Muscle of leg (tissue), 11 donors: ENCODE data around the gene BIN1. TPM values are rescaled to one million over a fixed set of nuclear protein-coding genes. Genes with fewer than 3 reads are reported as not detected.
A peak's percentile ranks its signal among the peaks of the same experiment; 100 is the strongest.
"Not testable (repeated sequence)": the region's sequence is repeated elsewhere in the genome, so short reads cannot be mapped to it uniquely, and the experiment has no call there.

ENCODE experiments used
- DNase-seq: peaks from one replicate; pipeline ENCODE4 v3.0.0; 2013
- H3K27ac ChIP-seq: one replicate; pipeline ENCODE4 v1.5.1; 2013; ENCODE audit warnings: mild to moderate bottlenecking, low read length, control low read depth
- H3K27me3 ChIP-seq: one replicate; pipeline ENCODE4 v1.6.1; 2013; ENCODE audit warnings: low read length; ENCODE audit not compliant: control insufficient read depth, insufficient read depth
- H3K36me3 ChIP-seq: one replicate; pipeline ENCODE4 v1.6.1; 2013; ENCODE audit warnings: low read length; ENCODE audit not compliant: control insufficient read depth, insufficient read depth
- H3K4me1 ChIP-seq: one replicate; pipeline ENCODE4 v1.6.1; 2013; ENCODE audit warnings: low read length; ENCODE audit not compliant: control insufficient read depth, insufficient read depth
- H3K4me3 ChIP-seq: one replicate; pipeline ENCODE4 v1.5.1; 2013; ENCODE audit warnings: low read length, control low read depth
- H3K9me3 ChIP-seq: replicated peaks from 2 replicates; pipeline ENCODE4 v1.6.1; 2013; ENCODE audit warnings: low read depth, low read length; ENCODE audit not compliant: control insufficient read depth
- WGBS: methylation state at CpG from one replicate; pipeline ENCODE4 v1.1.5; 2013; ENCODE audit warnings: missing lambda C conversion rate; ENCODE audit not compliant: insufficient coverage; 5-methylcytosine and 5-hydroxymethylcytosine counted together
- polyA plus RNA-seq, 8 donors: library from polyadenylated mRNA; unstranded; fragments of 120-200 nt; gene quantifications; one replicate each; pipeline versions ENCODE4 v1.2.1 to v1.2.3, GENCODE V29; 2013; ENCODE audit warnings: inconsistent platforms in 1 of 8, low replicate concordance in 1 of 8; ENCODE audit not compliant: insufficient read length in 8 of 8, insufficient read depth in 1 of 8
- total RNA-seq: library from RNA; stranded (reverse); fragments of 120-200 nt; gene quantifications from one replicate; pipeline ENCODE4 v1.2.4, GENCODE V29; 2013

Gene BIN1
- total and polyA plus RNA-seq, 9 donors, result 556 to 946 (median 831) TPM

DNA sequence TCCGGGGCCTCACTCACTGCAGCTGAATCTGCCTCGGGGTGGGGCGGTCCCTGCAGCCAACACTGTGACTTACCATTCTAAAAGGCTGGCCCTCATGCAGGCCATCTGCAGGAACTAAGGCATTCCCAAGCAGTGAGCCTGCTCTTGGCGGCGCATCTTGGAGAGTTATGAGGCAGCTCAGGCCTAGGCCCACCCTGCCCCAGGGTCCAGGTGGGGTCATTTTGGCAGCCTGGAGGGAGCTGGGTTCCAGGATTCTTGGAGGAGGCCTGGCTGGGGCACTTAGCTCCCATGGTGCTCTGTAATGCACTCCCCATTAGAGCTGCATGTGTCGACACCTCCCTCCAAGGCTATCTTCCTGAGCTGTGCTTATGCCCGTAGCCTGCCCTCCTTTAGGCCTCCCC, 14.8 kb upstream of the BIN1 start:
- peaks cover 20% of the 10 kb centered on the region for H3K4me1 ChIP-seq
- DNase-seq, result peak; percentile 99
- H3K36me3 ChIP-seq, result no peaks in the 10 kb centered on the region
- no peak overlapping the region for H3K4me3 ChIP-seq
- WGBS, result 42% methylated on average over 7 of the region's 7 CpGs
- H3K27me3 ChIP-seq, result no peaks in the 10 kb centered on the region
- peak overlapping the region; percentile 73 for H3K27ac ChIP-seq
- H3K9me3 ChIP-seq, result no peaks in the 10 kb centered on the region

DNA sequence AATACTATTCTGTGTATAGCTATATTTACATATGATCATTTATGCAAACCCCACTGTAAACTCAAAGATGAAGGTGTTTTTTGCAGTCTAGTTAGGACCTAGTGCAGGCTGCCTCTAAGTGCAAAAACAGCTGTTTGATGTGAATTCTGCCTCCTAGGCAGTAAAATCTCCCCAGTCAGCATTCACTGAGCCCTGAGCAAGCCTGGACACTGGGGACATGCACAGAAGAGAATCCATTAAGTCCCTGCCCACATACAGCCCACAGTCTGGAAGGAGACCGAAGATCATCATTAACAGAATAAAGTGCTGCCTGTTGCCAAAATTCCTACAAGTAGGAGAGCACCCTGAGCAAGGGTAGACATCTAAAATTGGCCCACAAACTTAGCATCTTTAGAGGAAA, 14.4 kb upstream of the BIN1 start:
- no peak for DNase-seq
- no peaks in the 10 kb centered on the region for H3K9me3 ChIP-seq
- no peaks in the 10 kb centered on the region for H3K27me3 ChIP-seq
- H3K36me3 ChIP-seq, result no peaks in the 10 kb centered on the region
- H3K4me3 ChIP-seq, result no peak overlapping the region
- WGBS, result 14% methylated on average over 1 of the region's 1 CpG
- H3K4me1 ChIP-seq, result peaks cover 20% of the 10 kb centered on the region
- H3K27ac ChIP-seq, result peak overlapping the region; percentile 73

DNA sequence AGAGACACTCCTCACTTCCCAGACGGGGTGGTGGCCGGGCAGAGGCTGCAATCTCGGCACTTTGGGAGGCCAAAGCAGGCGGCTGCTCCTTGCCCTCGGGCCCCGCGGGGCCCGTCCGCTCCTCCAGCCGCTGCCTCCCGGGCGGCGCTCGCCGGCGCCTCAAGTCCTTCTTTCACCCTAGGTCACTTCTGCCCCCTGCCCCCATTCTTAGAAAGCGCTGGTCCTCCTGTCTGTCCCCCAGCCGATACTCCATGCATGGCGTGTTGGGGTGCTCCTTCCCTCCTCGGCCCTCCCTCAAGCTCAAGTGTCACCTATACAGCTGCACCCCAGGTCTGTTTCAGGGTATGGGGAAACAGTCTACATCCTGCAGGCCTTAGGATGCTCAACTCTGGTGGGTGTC, 13.5 kb upstream of the BIN1 start:
- not testable (repeated sequence) for H3K9me3 ChIP-seq, DNase-seq, H3K4me3 ChIP-seq, H3K36me3 ChIP-seq, H3K27me3 ChIP-seq
- WGBS, result 90% methylated on average over 8 of the region's 20 CpGs
- H3K27ac ChIP-seq, result peak overlapping the region; percentile 73
- H3K4me1 ChIP-seq, result peaks cover 20% of the 10 kb centered on the region

DNA sequence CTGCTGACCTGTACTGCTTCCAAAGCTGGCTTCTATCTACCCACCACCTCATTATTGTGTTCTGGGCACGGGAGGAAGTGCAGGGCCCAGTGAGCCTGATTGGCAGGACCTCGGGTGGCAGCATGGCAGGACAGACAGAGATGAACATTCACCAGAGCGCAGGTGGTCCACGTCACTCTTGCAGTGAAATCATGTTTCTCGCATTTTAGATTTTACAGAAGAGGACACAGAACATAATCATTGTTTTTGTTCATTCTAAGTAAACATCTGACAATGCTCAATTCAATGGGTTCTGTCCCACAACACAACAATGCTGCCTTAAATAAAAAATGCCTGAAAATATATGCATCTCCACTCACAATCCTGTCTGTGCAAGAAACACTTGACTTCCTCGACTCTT, 11.5 kb upstream of the BIN1 start:
- H3K27ac ChIP-seq, result no peak overlapping the region
- 93% methylated on average over 4 of the region's 6 CpGs for whole genome bisulfite sequencing
- no peaks in the 10 kb centered on the region for H3K36me3 ChIP-seq
- H3K4me1 ChIP-seq, result peaks cover 20% of the 10 kb centered on the region
- DNase-seq, result no peak
- no peak overlapping the region for H3K4me3 ChIP-seq
- no peaks in the 10 kb centered on the region for H3K9me3 ChIP-seq
- no peaks in the 10 kb centered on the region for H3K27me3 ChIP-seq

DNA sequence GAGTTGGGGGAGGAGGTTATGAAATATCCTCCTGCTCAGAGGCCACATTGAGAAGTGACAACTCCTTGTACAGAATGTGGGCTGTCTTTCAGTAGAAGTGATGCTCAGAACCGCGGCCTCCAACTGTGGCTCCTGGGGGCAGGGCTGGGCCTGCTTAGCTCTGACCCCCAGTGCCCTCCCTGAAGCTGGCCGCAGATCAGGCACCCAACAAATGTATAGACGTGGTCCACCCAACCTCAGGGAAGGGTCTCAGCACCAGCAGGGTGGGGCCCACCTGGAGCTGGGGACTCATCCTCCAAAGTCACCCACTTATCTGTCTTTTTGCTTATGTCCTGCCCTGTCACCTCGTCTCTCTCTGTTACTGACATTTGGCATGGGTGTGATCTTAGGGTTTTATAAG, 11.1 kb upstream of the BIN1 start:
- peaks cover 20% of the 10 kb centered on the region for H3K4me1 ChIP-seq
- H3K27me3 ChIP-seq, result no peaks in the 10 kb centered on the region
- DNase-seq, result no peak
- H3K27ac ChIP-seq, result no peak overlapping the region
- H3K36me3 ChIP-seq, result no peaks in the 10 kb centered on the region
- no peak overlapping the region for H3K4me3 ChIP-seq
- H3K9me3 ChIP-seq, result no peaks in the 10 kb centered on the region
- 92% methylated on average over 3 of the region's 5 CpGs for WGBS

DNA sequence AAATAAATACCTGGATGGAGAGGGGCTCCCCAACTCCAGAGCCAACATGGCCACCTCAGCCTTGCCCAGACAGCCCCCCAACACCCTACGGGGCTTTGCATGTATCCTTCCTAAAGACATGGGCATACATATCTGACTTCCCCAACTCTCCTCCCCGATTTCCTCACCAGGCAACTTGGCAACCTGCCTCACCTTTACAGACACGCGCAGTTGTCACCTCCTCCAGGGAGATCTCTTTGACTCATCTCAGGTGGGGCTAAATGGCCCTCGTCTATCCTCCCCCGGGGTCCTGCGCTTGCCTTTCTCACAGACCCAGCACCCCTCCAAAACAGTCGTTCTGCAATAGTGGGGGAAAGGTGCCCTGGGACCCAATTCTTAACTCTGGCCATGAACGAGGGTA, 10.6 kb upstream of the BIN1 start:
- H3K27ac ChIP-seq, result no peak overlapping the region
- no peaks in the 10 kb centered on the region for H3K27me3 ChIP-seq
- H3K9me3 ChIP-seq, result no peaks in the 10 kb centered on the region
- peaks cover 20% of the 10 kb centered on the region for H3K4me1 ChIP-seq
- 93% methylated on average over 4 of the region's 9 CpGs for WGBS
- DNase-seq, result no peak
- no peak overlapping the region for H3K4me3 ChIP-seq
- H3K36me3 ChIP-seq, result no peaks in the 10 kb centered on the region

DNA sequence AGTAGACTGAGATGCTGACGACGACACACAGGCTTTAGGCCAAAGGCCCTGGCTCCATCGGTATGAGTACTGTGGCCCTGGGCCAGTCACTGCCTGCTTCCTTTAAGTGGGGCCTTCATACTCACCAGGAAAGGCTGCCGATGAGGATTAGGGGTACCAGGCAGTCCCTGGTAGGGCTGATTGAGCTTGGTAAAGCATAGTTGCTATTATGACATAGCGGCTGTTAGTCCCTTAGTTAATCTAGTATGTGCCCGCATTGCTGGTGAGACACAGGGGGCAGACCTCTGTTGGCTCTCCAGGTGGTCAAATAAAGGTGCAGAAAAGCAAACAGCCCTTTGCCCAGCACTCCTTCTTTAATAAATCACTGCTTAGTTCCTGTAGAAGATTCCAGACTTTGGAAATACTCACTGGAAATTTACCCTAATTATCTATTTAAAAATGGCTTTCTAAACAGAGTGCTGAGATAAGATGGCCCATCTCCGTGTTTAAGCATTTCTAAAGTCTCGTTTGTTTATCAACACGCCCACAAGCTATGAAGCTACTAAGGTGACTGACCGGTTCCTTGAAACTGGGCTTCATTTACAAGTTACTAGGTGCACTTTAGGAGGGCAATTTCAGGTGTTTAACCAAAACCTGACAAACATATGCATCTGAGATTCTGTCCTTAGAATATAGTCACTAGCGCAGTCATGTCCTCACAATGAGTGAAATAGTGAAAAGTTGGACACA, 8.7 kb upstream of the BIN1 start:
- Histone ChIP-seq H3K36me3 (no peaks in the 10 kb centered on the region), H3K27ac (no peak overlapping the region), H3K4me3 (no peak overlapping the region), H3K4me1 (peaks cover 2% of the 10 kb centered on the region), H3K9me3 (no peaks in the 10 kb centered on the region), H3K27me3 (no peaks in the 10 kb centered on the region)
- WGBS, result 80% methylated on average over 4 of the region's 11 CpGs
- DNase-seq, result no peak

DNA sequence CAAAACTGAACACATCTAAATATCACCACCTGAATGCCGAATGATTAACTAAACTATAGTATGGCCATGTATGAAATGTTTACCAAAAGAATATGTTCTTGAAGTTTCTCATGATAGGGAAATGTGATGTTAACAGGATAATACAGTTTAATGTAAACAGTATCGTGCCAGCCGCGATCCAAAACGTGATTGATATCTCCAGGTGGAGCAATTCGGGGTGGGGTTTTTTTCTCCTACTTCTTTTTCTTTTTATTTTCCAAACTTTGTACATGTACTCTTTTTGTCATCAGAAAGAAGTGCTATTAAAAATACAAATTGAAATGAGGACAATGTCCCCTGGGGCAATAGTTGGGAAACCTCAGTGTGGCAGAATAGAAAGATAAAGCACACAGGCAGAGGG, 4.0 kb upstream of the BIN1 start:
- DNase-seq, result peak; percentile 24
- Histone ChIP-seq H3K36me3 (no peaks in the 10 kb centered on the region), H3K4me3 (no peak overlapping the region), H3K4me1 (peaks cover 20% of the 10 kb centered on the region), H3K27me3 (no peaks in the 10 kb centered on the region), H3K27ac (no peak overlapping the region), H3K9me3 (no peaks in the 10 kb centered on the region)
- WGBS, result no CpG with 5 or more reads among the region's 6 CpGs

DNA sequence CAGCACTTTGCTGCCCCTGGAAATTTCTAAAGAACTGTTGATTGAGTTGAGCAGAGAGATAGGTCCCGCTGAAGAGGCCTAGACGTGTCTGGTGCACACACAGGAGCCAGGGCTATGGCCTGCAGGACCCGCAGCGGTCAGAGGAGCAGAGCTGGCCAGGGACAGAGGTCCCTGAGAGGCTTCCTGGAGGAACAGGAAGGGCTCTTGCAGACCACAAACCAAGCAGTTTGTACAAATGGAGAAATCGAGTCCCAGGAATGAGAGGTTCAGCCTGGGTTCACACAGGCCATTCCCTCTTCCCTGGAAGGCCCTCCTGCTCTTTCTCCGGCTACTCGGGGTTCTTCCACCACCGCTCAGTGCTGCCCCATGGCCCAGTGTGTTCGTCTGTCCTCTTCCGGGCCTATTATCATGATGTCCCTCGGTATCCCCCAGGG, 1.2 kb upstream of the BIN1 start:
- H3K4me1 ChIP-seq, result peaks cover 44% of the 10 kb centered on the region
- H3K27me3 ChIP-seq, result no peaks in the 10 kb centered on the region
- DNase-seq, result peak; percentile 25
- peak overlapping the region; percentile 96 for H3K27ac ChIP-seq
- H3K36me3 ChIP-seq, result peaks cover 6% of the 10 kb centered on the region
- H3K4me3 ChIP-seq, result peak overlapping the region; percentile 98
- H3K9me3 ChIP-seq, result no peaks in the 10 kb centered on the region
- 72% methylated on average over 11 of the region's 11 CpGs for WGBS

DNA sequence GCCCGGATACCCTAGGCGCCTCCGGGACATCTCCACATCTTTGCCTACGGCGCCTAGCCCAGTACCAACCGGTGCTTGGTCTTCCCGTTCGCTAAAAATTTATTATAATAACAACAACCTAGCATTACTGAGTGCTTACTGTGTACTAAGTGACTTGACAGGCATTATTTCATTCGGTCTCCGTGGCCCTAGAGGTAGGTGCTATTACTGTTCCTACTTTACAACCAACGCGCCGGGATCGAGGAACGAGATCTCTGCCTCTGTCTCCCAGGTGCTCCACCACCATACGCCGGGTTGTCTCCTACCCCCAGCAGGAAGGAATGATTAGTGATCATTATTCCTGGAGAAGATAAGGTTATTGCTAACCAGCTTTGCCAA, 657 bp upstream of the BIN1 start:
- Histone ChIP-seq H3K27me3 (no peaks in the 10 kb centered on the region), H3K36me3 (peaks cover 9% of the 10 kb centered on the region), H3K27ac (peak overlapping the region; percentile 96), H3K4me3 (peak overlapping the region; percentile 98), H3K9me3 (no peaks in the 10 kb centered on the region), H3K4me1 (peaks cover 49% of the 10 kb centered on the region)
- no peak for DNase-seq
- WGBS, result 0% methylated on average over 1 of the region's 17 CpGs
